ENCODE results near the gene PPIG. TPM values are rescaled to one million over a fixed set of nuclear protein-coding genes. Genes with fewer than 3 reads are reported as not detected.

Gene PPIG
- total and polyA plus RNA-seq, 9 of the 15 experiments (the other 6 are each of a cell fraction or from before 2014, with no cell fraction given) = 52.5 to 166 (median 124) TPM

DNA sequence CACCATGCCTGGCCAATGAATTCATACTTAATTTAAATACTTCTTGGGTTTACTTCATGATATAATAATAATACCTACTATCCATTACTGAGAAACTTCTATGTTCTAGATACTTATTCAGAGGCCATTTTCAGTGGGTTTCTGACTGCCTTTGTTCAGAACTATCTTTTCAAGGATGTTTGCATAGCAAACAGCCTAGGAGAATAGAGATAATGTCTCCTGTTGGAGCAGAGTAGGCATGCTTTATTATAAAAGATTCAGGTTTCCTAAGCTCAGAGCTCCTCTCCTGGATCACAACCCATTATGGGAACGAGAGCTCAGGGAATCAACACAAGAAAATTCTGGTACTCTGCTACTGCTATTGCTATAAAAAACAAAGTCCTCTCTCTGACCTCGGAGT lies 21.6 kb upstream of the PPIG start (continued):
- no peak for TF ChIP-seq GATAD2B (IDR thresholded peaks at IDR 0.05; ENCODE audit: borderline replicate concordance)
- TF ChIP-seq, protein P1, sequence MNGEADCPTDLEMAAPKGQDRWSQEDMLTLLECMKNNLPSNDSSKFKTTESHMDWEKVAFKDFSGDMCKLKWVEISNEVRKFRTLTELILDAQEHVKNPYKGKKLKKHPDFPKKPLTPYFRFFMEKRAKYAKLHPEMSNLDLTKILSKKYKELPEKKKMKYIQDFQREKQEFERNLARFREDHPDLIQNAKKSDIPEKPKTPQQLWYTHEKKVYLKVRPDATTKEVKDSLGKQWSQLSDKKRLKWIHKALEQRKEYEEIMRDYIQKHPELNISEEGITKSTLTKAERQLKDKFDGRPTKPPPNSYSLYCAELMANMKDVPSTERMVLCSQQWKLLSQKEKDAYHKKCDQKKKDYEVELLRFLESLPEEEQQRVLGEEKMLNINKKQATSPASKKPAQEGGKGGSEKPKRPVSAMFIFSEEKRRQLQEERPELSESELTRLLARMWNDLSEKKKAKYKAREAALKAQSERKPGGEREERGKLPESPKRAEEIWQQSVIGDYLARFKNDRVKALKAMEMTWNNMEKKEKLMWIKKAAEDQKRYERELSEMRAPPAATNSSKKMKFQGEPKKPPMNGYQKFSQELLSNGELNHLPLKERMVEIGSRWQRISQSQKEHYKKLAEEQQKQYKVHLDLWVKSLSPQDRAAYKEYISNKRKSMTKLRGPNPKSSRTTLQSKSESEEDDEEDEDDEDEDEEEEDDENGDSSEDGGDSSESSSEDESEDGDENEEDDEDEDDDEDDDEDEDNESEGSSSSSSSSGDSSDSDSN (IDR thresholded peaks at IDR 0.05; ENCODE audit: borderline replicate concordance in 1 of 2, low read depth in 2 of 2, low read length in 2 of 2) = no peak

DNA sequence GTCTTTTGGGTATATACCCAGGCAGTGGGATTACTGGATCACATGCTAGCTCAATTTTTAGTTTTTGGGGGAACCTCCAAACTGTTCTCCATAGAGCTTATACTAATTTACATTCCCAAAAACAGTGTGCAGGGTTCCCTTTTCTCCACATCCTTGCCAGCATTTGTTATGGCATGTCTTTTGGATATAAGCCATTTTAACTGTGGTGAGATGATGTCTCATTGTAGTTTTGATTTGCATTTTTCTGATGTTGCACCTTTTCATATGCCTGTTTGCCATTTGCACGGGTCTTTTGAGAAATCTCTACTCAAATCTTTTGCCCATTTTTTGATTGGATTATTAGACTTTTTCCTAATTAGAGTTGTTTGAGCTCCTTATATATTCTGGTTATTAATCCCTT lies 18.5 kb upstream of the PPIG start:
- CTCF ChIA-PET (ENCODE audit: low intra/inter-chr PET ratio) = no interaction called here
- no peak overlapping the region for H3K4me3 ChIP-seq
- peaks cover 62% of the 10 kb centered on the region for H3K36me3 ChIP-seq (ENCODE audit: control insufficient read depth, insufficient read depth, low read length)
- in situ Hi-C loops (cut with MboI) (no loop called here), intact Hi-C loops (cut with micrococcal nuclease) (no loop called here)
- no peak for ATAC-seq
- no peak overlapping the region for H3K4me2 ChIP-seq (ENCODE audit: insufficient read depth, low read length)
- H3K9ac ChIP-seq (ENCODE audit: insufficient read depth in 1 of 2, low read depth in 2 of 2, low read length in 2 of 2) = no peak overlapping the region
- no peak for DNase-seq (ENCODE audit: extremely low read depth in 1 of 4, low spot score in 3 of 4)
- no peaks in the 10 kb centered on the region for H4K20me1 ChIP-seq (replicated peaks; ENCODE audit: control insufficient read depth, insufficient read depth, low read length)
- no TSS peak for BruUV-seq (replicated peaks)
- no peaks in the 10 kb centered on the region for H3K27me3 ChIP-seq (ENCODE audit: control insufficient read depth in 2 of 2, insufficient read depth in 2 of 2, low read length in 2 of 2)
- no peaks in the 10 kb centered on the region for H3K9me1 ChIP-seq (ENCODE audit: control insufficient read depth, insufficient read depth, low read length)
- H3K9me3 ChIP-seq (replicated peaks; ENCODE audit: control insufficient read depth, insufficient read depth, low read depth, low read length) = no peaks in the 10 kb centered on the region
- H3K4me1 ChIP-seq (replicated peaks in 1 of 2; ENCODE audit: control insufficient read depth in 2 of 2, insufficient read depth in 2 of 2, low read length in 2 of 2) = peaks cover 2 to 7% of the 10 kb centered on the region in 2 experiments; a peak in 2 of 5 replicates
- POLR2A ChIA-PET = interaction anchor here (0.9 kb wide), 2 partner anchors 8 to 16 kb away, joined by 3 read pairs; partner anchors contain the start of gene FASTKD1
- no peak overlapping the region for H3K27ac ChIP-seq (ENCODE audit: extremely low read depth, low read depth, low read length)
- FAIRE-seq = no peak
- no peak overlapping the region for H2AFZ ChIP-seq (ENCODE audit: low read depth, low read length)
- 90% methylated on average over 1 of the region's 1 CpG for WGBS (ENCODE audit: insufficient coverage, low coverage, missing lambda C conversion rate)
- H3K79me2 ChIP-seq (ENCODE audit: control insufficient read depth, insufficient read depth, low read length) = peaks cover 42% of the 10 kb centered on the region
- TF ChIP-seq CUX1 (CRISPR knock-in tag; IDR thresholded peaks at IDR 0.05) = no peak
- TF ChIP-seq, protein P2, sequence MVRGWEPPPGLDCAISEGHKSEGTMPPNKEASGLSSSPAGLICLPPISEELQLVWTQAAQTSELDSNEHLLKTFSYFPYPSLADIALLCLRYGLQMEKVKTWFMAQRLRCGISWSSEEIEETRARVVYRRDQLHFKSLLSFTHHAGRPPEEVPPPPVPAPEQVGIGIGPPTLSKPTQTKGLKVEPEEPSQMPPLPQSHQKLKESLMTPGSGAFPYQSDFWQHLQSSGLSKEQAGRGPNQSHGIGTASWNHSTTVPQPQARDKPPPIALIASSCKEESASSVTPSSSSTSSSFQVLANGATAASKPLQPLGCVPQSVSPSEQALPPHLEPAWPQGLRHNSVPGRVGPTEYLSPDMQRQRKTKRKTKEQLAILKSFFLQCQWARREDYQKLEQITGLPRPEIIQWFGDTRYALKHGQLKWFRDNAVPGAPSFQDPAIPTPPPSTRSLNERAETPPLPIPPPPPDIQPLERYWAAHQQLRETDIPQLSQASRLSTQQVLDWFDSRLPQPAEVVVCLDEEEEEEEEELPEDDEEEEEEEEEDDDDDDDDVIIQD (CRISPR knock-in tag; IDR thresholded peaks at IDR 0.05) = no peak
- TF ChIP-seq ZNF165 (CRISPR knock-in tag; IDR thresholded peaks at IDR 0.05; ENCODE audit: borderline replicate concordance) = no peak
- TF ChIP-seq, protein P3, sequence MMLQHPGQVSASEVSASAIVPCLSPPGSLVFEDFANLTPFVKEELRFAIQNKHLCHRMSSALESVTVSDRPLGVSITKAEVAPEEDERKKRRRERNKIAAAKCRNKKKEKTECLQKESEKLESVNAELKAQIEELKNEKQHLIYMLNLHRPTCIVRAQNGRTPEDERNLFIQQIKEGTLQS (IDR thresholded peaks at IDR 0.05) = no peak
- TF ChIP-seq, protein P3 (CRISPR knock-in tag; conservative IDR thresholded peaks at IDR 0.05) = no peak
- TF ChIP-seq MAZ (CRISPR knock-in tag; conservative IDR thresholded peaks at IDR 0.05 in 1 of 2, IDR thresholded peaks at IDR 0.05 in 1 of 2) = no peak
- no peak for TF ChIP-seq PHB2 (IDR thresholded peaks at IDR 0.05; ENCODE audit: low read depth)
- no peak for TF ChIP-seq ZNF75A (CRISPR knock-in tag; IDR thresholded peaks at IDR 0.05)
- TF ChIP-seq ZNF76 (CRISPR knock-in tag; IDR thresholded peaks at IDR 0.05; ENCODE audit: borderline replicate concordance) = no peak
